ENCODE data around the gene TEAD2.

DNA sequence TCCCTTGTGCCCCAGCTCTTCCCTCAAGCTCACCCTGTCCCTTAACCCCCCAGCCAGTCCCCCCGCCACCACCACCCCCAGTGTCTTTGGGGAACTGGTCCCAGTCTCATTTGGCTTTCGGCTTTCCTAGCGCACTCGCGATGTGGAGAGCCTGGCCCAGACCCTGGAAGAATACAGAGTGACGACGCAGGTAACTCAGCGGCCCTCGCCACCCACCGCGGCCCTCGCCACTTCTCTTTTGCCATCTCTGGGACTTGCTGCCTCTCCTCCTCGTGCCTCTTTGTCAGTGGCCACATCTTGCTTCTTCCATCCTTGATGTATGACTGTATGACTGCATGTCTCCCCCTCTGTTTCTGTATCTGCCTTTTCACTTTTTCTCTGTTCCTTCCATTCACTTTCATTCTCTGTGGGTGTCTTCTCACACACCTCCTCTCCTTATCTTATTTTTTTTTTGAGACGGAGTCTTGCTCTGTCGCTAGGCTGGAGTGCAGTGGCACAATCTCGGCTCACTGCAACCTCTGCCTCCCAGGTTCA lies 45.3 kb upstream of the TEAD2 start:
- TF ChIP-seq CTCF (IDR thresholded peaks at IDR 0.05; ENCODE audit: insufficient read depth, low read depth, low read length), result no peak
- TF ChIP-seq EZH2 (IDR thresholded peaks at IDR 0.05; ENCODE audit: insufficient read depth, low read length), result no peak
